Erythroblast (primary cell): ENCODE results near the gene RASL12.

Source experiments
- GATA1 ChIP-seq: IDR thresholded peaks from 2 replicates; pipeline ENCODE4 v1.6.1; 2011; ENCODE audit warnings: low read depth, mild to moderate bottlenecking, control low read depth, low read length, moderate library complexity
- POLR2A ChIP-seq: IDR thresholded peaks from 2 replicates; pipeline ENCODE4 v1.6.1; 2011; ENCODE audit warnings: mild to moderate bottlenecking, low read length

GRCh38 chr15:65088643-65089021 lies 20.8 kb upstream of the RASL12 start:
- TF ChIP-seq POLR2A (no peak), GATA1 (no peak)
